ENCODE data around the gene MIER1.
"Not testable (repeated sequence)": the region's sequence is repeated elsewhere in the genome, so short reads cannot be mapped to it uniquely, and the experiment has no call there.

MIER1 gene

DNA sequence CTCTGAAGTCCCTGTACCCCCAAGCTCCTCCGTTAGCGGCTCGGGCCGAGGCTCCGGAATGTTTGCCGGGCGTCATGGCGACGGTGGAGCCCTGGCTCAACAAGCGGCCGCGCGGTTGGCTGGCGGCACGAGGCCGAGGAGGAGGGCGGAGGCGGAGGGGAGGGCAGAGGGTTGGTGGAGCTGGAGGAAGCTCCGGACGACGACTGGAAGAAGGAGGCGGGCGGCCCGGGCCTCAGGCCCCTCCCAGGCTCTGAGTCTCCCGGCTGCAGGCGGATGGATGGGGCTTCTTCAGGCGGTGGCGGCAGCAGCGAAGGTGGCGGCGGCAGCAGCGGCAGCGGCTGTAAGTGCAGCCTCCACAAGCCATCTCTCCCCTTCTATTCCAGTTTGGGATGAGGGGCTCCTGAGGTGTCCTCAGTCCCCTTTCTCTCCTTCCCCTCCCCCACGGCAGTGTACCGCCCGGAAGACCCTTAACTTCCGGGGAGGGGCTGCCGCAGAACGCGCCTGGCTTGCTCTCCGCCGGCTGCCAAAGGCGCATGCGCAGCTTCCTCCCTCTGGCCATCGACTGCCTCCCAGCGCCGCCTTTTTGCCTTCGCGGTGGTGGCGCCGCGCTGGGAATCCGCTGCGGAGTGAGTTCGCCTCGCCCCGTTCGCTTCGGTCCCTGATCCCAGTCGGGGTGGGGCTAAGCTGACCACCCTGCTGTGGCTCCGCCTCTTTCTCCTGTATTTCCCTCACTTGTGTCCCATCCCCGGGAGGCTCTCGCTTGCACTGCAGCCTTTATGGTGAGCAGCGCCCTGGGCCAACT lies at the start of gene MIER1, which contains the start of gene DNAI4:
Gene MIER1 (plus strand): TSS at position 235 of the 802 bp plus-strand sequence. CDS start 39 bp downstream, at position 274.
Gene DNAI4 (minus strand): TSS at position 101 of the 802 bp plus-strand sequence. CDS start 25 bp downstream, at position 76.
- DNase-seq (ENCODE audit: low spot score), result peak; percentile 97

DNA sequence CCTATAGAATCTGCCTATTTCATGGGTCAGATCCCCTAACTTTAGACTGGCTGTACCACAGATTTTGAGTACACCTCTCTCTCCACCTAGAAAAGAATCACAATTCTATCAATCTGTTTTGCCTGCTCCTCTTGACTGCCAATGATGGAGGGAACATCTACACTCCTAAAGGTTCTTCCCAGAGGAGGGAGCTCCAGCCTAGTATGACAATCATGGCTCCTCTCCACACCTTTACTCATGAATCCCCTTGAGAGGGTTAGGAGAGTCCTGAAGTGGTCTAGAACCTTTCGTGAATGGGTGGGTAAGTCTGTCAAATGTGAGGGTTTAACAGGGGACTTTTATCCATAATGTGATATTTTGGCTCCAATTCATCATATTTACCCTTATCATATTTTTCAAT lies 48.1 kb upstream of the MIER1 start:
- no peak for DNase-seq (ENCODE audit: low spot score)

GRCh38 chr1:66889030-66889429 lies 35.8 kb upstream of the MIER1 start:
- no peak for DNase-seq (ENCODE audit: low spot score)

DNA sequence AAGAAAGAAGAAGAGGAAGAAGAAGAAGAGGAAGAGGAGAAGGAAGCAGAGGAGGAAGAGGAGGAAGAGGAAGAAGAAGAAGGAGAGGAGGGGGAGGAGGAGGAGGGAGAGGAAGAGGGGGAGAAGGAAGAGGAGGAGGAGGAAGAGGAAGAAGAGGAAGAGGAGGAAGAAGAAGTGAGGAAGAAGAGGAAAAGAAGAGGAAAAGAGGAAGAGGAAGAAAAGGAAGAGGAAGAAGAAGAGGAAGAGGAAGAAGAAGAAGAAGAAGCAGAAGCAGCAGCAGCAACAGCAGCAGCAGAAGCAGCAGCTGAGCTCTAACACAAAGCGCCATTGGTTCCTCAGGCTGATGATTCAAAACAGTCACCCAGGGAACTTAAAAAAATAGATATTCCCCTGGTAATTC lies 34.2 kb upstream of the MIER1 start:
- DNase-seq (ENCODE audit: low spot score), result no peak

DNA sequence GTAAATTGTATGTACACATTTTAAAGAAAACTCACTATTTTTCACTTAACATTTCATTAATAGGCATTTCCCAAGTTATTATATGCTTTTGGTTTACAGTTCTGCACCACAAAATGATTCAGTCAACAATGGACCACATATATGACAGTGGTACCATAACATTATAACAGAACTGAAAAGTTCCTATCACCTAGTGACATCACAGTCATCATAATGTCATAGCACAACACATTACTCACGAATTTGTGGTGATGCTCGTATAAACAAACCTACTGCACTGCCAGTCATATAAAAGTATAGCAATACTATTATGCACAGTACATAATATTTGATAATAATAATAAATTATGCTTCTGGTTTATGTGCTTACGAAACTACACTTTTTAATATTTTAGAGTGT lies 31.1 kb upstream of the MIER1 start:
- no peak for DNase-seq (ENCODE audit: low spot score)

DNA sequence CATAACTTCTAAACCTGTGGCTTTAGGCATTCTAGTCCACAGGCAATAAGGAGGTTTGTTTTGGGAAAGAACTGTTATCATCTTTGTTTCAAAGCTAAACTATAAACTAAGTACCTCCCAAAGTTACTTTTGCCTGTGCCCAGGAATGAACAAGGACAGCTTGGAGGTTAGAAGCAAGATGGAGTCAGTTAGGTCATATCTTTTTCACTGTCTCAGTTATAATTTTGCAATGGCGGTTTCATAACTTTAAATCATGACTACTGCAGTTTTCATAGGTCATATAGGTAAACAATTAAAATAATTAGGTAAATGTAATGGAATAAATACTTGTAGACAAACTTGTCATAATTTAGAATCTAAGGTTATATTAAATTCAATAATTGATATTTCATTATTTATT lies 9.6 kb upstream of the MIER1 start:
- DNase-seq (ENCODE audit: low spot score), result not testable (repeated sequence)

- DNase-seq (ENCODE audit: low spot score), result no peak
Observed at GRCh38 chr1:66916320-66916719, 8.5 kb upstream of the MIER1 start.

DNA sequence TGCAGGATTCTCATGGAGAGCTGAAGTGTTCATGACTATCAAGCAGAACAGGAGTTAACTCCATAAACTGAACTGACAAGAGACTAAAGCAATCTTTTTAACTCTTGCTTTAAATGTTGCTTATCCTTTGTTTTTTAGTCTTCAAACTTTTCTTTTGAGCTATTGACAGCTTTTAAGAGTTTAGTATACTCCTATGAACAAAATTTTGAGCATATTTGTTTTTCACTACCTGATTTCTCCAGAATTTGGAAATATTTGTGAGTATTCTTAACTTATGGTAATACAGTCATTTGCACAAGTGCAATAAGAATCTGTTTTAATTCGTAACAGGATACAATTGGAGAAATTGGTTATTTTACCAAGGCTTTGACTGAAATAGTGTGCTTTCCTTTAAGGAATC lies 7.3 kb upstream of the MIER1 start:
- no peak for DNase-seq (ENCODE audit: low spot score)

GRCh38 chr1:66919063-66919462 lies 5.7 kb upstream of the MIER1 start:
- no peak for DNase-seq (ENCODE audit: low spot score)

GRCh38 chr1:66919828-66920227 lies 5.0 kb upstream of the MIER1 start:
- DNase-seq (ENCODE audit: low spot score), result no peak

DNA sequence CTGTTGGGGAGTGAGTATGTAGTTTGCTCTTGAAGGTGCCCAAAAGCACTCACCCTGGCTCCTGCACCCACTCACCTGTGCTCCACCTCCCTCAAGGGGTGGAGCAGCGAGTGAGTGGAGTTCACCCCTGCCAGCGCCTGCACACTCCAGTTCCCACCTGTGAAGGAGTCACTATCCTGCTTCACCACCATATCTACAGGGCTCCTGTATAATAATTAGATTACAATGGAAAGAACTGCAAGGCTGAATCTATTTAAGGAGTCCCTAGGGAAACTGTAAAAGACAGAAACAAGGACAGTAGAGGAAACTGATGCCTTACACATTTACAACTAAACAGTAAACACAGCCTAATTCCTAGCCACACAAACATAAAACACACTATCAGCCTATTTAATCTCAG lies 4.2 kb upstream of the MIER1 start:
- DNase-seq (ENCODE audit: low spot score), result no peak

GRCh38 chr1:66925558-66925910 lies 744 bp downstream of the MIER1 start:
- DNase-seq (ENCODE audit: low spot score), result no peak

DNA sequence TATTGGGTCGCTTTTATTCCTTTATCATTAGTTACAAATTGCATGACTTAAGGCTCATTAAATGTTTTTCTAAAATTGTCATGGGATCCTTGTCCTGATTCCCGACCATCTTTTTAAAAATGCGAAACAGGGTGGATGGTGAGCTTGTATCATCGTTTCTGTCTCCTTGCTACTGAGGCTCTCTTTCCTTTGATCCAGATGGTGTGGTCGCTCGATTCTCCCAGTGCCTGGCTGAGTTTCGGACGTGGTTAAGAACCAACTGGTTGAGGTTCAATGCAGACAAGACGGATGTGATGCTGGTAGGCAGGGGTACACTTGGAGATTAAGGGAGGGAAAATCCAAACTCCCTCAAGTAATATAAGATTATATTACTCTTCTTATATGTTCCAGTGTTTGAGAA lies 1.2 kb downstream of the MIER1 start:
- DNase-seq (ENCODE audit: low spot score), result no peak

DNA sequence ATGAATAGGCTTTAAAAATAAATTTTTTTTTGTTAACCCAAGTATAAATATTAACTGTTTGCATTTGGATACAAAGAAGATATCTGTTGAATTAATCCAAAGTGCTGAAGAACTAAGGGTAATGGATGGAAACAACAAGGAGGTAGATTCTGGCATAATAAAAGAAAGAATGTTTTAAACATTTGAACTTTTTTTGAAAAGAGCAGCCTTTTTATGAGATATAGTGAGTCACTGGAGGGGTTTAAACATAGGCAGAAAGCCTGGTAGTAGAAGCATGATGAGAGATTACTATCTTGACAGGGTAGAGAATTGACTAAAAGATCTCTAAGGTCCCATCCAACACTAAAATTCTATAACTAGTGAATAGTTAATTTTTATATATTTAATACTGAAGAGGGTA lies 2.7 kb downstream of the MIER1 start:
- DNase-seq (ENCODE audit: low spot score), result no peak

DNA sequence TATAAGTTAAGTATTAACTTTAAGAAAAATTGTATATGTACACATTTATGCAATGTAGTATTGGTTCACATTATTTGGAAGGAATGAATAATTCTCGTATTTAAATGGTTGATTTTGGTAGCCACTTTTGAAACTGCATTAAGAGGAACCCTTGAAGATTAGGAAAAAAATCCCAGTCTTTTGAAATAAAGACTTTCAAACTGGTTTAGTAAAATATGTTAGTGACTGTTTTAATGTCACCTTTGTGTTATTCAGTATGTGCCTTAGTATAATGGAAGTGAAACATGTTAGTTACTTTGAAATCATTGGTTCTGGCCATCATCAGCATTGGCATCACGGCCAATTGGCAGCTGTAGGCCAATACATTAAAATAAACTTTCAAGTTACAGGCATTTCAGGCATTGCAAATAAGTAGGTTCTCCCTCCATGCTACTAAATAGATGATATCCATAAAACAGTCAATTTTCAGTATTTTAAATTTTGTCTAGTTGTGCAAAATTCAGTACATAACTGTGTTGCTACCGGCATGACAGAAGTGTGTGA lies 4.4 kb downstream of the MIER1 start:
- no peak for DNase-seq (ENCODE audit: low spot score)

- DNase-seq (ENCODE audit: low spot score), result no peak
Observed at GRCh38 chr1:66929691-66929998, 4.9 kb downstream of the MIER1 start.

DNA sequence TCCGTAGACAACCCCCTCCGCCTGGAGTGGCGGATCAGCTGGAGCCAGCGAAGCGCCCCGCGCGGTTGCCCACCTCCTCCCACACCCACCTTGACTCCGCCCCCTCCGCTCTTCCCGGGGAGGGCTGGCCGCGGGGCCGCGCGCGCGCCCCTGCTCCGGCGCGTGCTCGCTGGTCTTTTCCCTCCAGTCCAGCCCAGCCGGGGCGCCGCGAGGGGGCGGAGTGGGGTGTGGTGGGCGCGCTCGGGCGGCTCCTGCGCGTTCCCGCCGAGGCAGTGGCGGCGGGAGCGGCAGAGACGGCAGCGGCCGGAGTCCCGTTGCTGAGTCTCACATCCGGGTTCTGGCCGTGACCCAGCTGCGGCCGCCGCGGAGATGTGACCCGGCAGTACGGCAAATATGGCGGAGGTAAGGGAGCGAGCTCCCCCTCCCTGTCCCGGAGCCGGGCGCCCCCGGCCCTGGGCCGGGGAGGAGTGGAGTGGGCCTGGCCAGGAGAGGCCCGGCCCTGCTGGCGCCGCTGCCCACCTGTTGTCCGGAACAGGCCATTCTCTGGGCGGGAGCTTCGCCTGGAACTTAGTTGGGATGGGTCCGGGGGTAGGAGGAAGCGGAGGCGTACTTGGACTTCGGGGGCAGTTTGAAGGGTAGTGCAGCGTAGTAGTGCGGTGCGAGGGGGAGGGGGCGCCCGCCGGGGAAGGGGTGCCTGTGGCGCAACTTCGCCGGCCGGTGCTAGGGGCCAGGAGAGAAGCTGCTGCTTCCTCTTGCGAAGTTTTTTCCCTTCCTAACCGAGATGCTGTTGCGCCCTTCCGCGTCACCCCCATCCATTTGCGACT lies 5.4 kb downstream of the MIER1 start:
- peak; percentile 91 for DNase-seq (ENCODE audit: low spot score)

DNA sequence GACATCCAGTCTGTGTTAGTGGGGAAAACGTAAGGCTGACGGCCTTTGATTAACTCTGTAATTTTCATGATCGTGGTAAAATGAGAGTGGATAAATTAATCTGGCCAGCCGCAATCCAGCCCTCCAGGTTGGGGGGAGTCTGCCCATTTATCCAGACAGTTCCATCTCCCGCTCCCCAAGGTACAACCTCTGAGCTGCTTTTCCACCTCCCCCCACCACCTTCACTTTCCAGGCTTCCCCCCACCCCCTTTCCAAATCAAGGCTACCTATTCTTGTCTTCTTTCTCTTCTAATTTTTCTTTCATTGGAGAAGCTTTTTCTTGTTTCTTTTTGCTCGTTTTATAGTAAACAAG lies 6.0 kb downstream of the MIER1 start:
- no peak for DNase-seq (ENCODE audit: low spot score)

DNA sequence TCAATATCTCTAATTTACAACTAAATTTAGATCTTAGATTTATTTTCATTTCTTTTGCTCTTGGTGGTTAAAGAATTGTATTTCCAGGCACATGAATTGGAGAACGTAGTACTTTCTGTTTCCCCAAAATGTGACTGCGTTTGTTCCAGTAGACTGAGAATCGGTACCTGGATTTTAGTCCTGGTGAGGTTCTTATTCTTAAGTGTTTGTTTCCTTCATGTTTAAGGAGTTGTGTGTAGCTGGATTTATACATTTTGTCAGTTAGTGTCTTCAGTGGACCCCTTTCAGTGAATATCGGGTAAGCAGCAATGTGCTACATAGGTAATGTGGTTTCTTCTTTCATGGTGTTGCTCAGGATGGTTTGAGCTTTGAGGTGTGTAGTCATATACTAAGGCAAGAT lies 6.8 kb downstream of the MIER1 start:
- DNase-seq (ENCODE audit: low spot score), result no peak

GRCh38 chr1:66932291-66932690 lies 7.5 kb downstream of the MIER1 start:
- DNase-seq (ENCODE audit: low spot score), result no peak

- DNase-seq (ENCODE audit: low spot score), result no peak
Observed at GRCh38 chr1:66933887-66934700, 9.3 kb downstream of the MIER1 start.

- DNase-seq (ENCODE audit: low spot score), result no peak
Observed at GRCh38 chr1:66937529-66938234, 12.9 kb downstream of the MIER1 start.

Measured in D341Med (cell line).